GM10248 (cell line): Measurements from ENCODE around the gene CD300LD.

ENCODE experiments used
- CTCF ChIA-PET: fragments of 300-600 bp; sonication (Branson Sonifier 250); formaldehyde crosslinking; extraction: SDS; loops from one replicate; lab custom pipeline; 2021; ENCODE audit warnings: antibody characterized with exemption; lab: Yijun Ruan, JAX
- POLR2A ChIA-PET: fragments of 350-650 bp; sonication (Branson Sonifier 250); formaldehyde crosslinking; extraction: SDS; loops from one replicate; lab custom pipeline; 2020; ENCODE audit warnings: antibody characterized with exemption; lab: Yijun Ruan, JAX
- DNase-seq: peaks from one replicate; pipeline ENCODE4 v3.0.0; 2012; ENCODE audit errors: extremely low spot score
- TF ChIP-seq, protein P1 (sequence below): IDR thresholded peaks from 2 replicates; pipeline ENCODE4 v1.5.1; 2012; ENCODE audit warnings: mild to moderate bottlenecking, low read depth; ENCODE audit errors: extremely low read depth, missing control alignments, control extremely low read depth

CD300LD gene

DNA sequence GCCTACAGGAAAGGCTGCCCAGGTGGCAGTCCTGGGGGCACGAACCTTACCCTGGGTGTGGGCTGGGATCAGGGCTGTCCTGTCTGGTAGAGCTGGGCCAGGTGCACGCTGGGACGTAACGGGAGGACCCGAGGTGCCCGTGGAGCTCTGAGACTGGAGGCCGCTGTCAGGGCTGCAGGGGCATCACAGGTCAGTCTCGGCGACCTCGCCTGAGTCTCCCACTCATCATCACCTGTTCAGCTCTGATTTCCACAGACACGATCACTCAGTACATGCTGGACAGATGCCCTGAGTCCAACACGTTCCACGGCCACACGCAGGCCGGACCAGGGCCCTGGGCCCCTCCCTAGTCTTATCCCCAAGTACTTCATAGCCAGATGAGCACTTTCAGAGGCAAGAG lies 41.5 kb downstream of the CD300LD start:
- TF ChIP-seq, protein P1, sequence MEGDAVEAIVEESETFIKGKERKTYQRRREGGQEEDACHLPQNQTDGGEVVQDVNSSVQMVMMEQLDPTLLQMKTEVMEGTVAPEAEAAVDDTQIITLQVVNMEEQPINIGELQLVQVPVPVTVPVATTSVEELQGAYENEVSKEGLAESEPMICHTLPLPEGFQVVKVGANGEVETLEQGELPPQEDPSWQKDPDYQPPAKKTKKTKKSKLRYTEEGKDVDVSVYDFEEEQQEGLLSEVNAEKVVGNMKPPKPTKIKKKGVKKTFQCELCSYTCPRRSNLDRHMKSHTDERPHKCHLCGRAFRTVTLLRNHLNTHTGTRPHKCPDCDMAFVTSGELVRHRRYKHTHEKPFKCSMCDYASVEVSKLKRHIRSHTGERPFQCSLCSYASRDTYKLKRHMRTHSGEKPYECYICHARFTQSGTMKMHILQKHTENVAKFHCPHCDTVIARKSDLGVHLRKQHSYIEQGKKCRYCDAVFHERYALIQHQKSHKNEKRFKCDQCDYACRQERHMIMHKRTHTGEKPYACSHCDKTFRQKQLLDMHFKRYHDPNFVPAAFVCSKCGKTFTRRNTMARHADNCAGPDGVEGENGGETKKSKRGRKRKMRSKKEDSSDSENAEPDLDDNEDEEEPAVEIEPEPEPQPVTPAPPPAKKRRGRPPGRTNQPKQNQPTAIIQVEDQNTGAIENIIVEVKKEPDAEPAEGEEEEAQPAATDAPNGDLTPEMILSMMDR: no peak
- no peak for DNase-seq
- ChIA-PET POLR2A (no interaction called here), CTCF (interaction anchor here (0.9 kb wide), 1 partner anchor 11 kb away, joined by 3 read pairs; no protein-coding TSS in a partner anchor)

DNA sequence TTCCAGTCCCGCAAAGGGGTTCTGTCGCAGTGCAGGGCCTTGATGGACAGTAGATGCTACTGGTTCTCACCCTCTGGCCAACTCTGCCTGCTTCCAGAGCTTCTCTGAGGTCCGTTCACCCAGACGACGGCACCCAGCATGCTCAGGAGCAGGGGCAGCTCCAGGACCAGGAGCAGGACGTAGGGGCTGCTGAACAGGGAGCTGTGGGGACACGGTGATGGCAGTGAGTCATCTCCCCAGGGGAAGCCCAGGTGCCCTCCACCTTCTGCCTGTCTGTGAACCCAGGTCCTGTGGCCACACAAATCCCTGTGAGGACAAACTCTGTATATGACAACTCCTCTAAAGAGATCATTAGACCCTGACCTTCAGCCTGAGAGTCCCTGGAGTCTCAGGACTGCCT lies 42.7 kb downstream of the CD300LD start:
- DNase-seq: no peak
- TF ChIP-seq, protein P1: no peak
- POLR2A ChIA-PET: no interaction called here
- CTCF ChIA-PET: no interaction called here

DNA sequence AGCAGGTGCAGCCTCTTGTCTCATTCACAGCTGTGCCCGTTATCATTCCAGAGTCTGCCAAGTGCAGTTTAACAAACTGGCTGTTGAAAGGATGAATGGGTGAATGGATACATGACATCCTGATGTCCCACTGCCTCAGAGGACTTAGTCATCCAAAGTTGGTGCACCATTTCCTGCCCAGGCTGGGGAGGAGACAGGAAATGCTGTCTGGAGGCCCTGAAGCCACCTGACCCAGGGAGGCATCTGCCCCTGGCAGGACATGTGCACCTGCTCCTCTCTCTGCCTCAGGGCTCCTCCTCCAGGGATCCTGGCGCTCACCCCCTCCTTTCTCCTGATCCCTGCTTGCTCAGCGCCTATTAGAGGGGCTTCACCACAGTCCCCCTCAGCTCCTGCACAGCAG lies 44.3 kb downstream of the CD300LD start:
- CTCF ChIA-PET: no interaction called here
- POLR2A ChIA-PET: no interaction called here
- no peak for DNase-seq
- TF ChIP-seq, protein P1: no peak

DNA sequence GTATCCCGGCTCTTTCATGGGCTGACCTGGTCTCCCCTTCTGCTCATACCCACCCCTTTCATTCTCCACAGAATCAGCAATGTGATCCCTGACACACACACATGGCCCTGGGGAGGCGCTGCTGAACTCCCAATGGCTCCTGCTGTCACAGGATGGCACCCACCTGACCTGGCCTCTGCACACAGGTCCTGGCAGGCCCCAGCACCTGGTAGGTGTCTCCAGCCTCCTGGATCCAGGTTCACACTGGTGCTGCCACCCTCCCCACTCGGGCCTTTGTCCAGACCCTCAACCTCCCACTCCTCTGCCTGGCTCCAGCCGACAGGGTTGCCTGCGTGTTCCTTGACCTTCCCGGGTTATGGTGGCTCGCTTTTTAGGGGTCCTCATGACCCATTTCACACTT lies 44.8 kb downstream of the CD300LD start:
- POLR2A ChIA-PET: no interaction called here
- CTCF ChIA-PET: no interaction called here
- TF ChIP-seq, protein P1: no peak

DNA sequence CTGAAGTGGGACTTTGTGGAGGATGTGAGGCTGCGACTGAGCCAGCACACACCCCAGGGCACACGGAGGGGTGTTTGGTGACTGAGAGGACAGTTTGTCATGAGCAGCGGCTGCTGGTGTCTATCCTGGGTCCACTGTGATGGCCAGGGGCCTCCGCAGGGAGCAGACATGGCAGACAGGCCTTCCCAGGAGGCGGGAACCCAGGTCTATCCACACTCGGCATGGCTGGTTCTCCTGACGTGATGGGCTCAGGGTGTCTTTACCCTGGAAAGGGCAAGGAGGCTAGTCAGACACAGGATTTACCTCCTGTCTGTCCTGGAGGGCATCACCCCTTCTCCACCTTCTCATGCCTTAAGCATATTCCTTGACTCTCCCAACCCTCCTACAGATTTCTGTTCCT lies 45.5 kb downstream of the CD300LD start:
- DNase-seq: no peak
- TF ChIP-seq, protein P1: no peak
- POLR2A ChIA-PET: no interaction called here
- CTCF ChIA-PET: interaction anchor here (1.2 kb wide), 1 partner anchor 14 kb away, joined by 4 read pairs; no protein-coding TSS in a partner anchor

More for the DNA sequence above, 44.8 kb downstream of the CD300LD start:
- no peak for DNase-seq

DNA sequence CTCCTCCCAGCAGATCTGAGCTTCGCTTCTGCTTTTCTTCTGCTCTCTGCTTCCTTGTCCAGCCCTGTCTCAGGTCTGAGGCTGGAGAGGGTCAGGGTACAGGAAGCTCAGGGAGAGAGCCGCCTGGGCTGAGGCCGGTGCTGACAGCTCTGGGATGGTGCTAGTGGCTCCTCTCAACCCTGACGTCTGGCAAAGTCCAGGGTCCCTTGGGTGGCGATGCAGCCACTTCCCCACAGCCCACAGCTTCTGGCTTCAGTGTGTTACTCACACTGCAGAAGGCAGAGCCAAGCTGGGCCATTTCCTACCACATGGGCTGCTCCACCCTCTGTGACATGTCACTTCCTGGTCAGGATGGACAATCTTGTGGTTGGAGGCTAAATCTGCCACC lies 46.2 kb downstream of the CD300LD start, which contains the start of gene CD300C:
TSS of gene CD300C (minus strand) at position 273 of the 388 bp plus-strand sequence. CDS start 333 bp downstream, outside the sequence.
- TF ChIP-seq, protein P1: no peak
- POLR2A ChIA-PET: interaction anchor here (0.7 kb wide), 1 partner anchor 16 kb away, joined by 3 read pairs; no protein-coding TSS in a partner anchor
- DNase-seq: no peak
- CTCF ChIA-PET: interaction anchor here (0.8 to 1.2 kb wide), 4 partner anchors 13 to 167 kb away, joined by 3 to 4 read pairs (median 4); no protein-coding TSS in a partner anchor
